Hematopoietic multipotent progenitor cell (in vitro differentiated cells): ENCODE results near the gene KIF6. TPM values are rescaled to one million over a fixed set of nuclear protein-coding genes. Genes with fewer than 3 reads are reported as not detected.

Experiments
- DNase-seq, 3 donors: peaks; one replicate each; pipeline ENCODE4 v3.0.0-alpha.2; 2011 to 2015; ENCODE audit warnings: low read depth in 2 of 3, low spot score in 2 of 3
- total RNA-seq: library from RNA; depleted of rRNA; stranded (reverse); fragments of >200 nt; gene quantifications from one replicate; pipeline ENCODE4 v1.2.3, GENCODE V29; 2012

Gene KIF6
- total RNA-seq, 1 donor: under 0.01 TPM

DNA sequence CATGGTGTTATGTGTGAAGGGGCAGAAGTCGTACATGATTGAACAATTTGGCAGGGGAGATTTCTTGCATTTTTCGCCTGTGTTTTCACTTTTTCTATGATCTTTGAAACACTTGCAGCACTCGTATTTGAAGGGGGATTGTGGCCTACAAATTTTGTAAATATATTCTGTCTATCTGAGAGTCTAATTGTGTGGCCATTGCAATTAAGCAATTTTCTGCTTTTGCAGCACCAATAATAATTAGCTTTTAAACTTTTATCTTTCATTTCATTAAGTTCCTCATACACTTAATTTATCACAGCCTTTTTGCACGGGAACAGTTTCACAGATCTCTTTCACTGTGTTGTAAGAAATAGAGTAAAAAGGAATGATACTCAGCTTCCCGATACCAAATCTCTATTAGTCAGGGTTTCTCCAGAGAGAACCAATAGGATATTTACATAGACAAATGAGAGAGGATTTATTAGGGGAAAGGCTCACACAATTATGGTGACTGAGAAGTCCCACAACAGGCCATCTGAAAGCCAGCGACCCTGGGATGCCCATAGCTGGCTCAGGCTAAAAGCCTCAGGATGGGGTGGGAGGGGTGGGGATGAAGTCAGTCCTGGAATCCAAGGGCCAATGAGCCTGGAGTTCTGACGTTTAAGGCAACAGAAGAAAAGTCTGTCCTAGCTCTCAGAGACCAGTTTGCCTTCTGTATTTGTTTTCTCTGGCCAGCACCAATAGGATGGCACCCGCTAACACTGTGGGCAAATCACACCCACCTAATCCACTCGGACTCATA, 58.3 kb downstream of the KIF6 start:
- no peak for DNase-seq

DNA sequence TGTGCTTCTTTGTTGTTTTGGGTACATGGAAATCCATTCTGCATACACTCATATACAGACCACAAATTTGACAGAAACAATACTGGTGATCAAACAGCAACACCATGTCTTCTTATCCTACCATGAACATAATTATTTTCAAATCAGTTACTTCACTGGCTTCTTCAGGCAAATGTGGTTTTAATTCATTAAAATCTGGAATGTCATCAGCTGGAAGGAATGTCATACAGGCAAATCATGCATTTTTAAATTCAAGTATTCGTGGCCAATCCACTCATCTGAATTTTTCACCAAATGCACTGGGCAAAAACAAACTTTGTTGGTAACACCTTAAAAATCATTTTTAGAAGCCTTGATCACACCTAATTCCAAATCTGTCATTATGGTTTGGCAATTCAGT, 59.3 kb downstream of the KIF6 start:
- no peak for DNase-seq

DNA sequence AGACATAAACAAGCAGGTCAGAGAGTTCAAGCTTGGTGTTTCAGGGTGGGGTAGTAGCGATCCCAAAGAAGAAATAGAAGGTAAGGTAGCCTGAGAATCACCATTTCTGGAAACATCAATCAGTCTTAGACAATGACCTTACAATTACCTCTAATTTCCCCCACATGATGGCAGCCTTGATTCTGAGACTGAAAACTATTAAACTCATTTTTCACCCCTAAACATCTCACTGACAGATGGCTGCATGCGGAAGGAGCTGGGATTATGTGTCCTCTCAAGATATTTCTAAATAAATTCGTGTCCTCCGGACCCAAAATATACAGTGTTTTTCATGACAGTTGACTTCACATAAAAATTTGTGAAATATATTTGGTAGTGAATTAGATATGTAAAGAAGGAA, 61.0 kb downstream of the KIF6 start:
- DNase-seq: no peak

DNA sequence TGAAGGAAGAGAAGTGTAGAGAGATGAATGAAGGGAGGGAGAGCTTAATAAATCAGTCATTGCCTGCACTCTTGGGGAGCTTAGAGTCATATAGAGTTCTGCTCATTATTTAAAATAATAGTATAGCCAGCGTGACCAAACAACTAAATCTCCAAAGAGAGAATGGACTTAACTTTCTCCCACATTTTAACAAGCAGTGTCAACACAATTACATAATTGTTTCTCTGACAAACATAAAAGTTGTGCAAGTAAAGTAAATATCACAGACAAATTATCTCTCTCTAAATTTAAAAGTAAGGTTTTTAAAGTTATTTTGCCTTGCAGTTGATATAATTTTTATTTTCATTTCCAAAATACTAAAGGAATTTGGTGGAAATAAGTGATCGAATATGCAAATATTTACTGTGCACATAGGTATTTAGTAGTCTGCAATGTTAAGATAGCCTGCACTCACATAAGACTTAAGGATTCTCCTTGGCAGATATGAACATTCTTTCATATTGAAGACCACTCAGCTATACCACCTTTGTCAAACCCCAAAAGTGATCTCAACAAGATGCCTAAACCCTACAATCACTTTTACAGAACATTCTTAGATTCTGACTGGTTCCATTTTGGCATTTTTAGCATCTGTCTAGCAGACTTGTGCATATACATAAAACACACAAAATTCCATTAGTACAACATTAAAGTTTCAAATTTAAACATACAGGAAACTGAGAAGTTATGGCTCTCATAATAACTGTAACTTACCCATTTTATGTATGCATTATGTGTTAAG, 67.7 kb downstream of the KIF6 start:
- no peak for DNase-seq

DNA sequence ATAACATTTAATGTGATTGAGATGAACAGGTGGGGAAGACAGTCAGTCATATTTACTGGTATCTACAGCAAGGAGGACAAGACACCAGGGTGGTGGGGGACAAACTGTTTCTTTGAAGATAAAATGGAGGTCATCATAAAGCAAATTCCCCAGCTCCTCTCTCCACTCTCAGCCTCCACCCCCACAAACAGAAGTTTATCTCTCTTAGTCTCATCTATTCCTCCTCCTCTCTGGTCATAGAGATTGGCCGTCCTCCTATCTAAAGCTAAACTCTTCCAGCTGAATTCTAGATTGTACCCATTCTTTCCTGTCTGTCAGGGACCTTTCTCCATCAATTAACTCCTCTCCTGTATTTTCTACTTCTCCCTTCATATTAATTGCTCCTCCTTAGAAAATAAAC, 71.1 kb downstream of the KIF6 start:
- no peak for DNase-seq

DNA sequence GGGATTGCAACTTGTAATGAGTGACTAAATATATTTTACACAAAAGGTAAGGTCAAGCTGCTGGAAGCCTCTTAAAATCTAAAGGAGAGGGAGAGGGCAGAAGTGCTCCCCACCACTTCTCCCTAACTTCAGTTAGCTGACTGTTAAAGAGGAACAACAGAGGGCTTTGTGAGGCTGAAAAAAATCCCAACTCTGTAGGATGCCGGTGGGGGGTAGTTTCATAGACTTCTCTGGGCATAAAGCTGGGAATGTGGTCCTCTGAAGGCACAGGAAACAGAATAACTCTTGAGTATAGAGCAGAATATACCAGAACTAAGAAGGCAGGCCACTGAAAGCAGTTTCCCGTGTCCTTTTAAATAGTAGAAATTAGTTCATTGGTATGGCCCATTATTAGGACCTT, 71.6 kb downstream of the KIF6 start:
- no peak for DNase-seq

DNA sequence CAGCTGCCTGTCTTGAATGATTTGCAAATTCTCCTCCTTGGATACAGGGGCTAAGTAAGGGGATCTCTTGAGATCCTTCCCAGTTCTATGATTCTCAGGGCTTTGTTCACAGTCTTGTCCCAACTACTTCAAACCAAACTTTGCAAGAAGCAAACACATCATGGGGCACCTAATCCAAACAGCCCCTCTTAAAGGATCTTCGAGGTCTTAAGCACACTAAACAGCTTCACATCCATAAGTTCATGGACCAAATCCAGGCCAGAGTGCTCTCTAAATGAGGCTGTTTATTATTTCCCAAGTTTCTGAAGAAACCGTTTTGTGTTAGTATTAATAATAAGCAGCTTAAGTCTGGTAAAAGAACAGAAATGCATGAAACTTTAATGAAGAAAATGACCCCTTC, 75.2 kb downstream of the KIF6 start:
- no peak for DNase-seq

DNA sequence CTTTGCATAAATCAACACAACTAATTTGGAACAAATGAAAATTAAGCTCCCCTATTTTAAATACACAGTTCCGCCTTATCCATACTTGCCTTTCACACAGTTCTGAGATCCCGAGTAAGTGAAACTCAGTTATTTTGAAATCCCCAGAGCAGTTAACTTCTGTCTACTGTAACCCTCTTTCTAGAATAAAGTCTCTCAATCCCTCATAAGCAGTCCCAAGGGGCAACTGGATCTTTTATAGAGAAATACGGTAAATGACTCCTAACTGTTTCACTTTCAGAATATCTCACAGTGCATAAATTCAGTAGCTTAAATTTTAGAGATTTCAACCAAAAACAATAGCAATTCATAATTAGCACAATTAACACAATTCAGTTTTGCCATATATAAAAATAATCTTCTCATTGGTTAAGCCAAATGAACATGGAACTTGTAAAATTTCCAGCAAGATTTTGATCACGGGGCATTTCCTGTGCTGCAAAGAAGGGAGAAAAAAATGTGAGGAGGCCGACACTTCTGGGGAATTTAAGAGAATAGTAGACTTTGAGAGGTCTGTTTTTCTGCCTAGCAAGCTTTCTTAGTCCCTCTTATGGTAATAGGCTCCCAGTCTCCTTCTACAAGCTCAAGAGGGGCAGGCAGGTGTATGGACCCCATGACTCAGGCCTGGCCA, 78.3 kb downstream of the KIF6 start:
- no peak for DNase-seq

DNA sequence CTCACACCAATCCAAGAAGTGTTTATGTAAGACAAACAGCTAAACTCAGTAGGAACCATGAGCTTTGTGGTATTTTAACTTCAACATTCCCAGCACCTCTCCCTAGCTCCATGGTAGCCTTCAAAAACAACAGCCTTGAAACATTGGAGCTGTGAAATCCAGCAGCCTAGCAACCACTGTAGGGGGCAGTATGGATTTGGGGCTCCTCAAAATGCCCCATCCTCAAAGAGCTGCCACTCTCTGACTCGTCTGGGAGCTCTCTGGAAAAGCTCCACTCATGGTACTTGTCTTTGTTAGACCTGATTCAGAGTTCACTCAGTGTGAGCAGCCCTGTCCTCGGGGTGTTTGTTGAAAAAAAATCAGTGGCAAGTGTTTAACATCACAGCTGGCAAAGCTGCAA, 82.9 kb downstream of the KIF6 start:
- DNase-seq: no peak

DNA sequence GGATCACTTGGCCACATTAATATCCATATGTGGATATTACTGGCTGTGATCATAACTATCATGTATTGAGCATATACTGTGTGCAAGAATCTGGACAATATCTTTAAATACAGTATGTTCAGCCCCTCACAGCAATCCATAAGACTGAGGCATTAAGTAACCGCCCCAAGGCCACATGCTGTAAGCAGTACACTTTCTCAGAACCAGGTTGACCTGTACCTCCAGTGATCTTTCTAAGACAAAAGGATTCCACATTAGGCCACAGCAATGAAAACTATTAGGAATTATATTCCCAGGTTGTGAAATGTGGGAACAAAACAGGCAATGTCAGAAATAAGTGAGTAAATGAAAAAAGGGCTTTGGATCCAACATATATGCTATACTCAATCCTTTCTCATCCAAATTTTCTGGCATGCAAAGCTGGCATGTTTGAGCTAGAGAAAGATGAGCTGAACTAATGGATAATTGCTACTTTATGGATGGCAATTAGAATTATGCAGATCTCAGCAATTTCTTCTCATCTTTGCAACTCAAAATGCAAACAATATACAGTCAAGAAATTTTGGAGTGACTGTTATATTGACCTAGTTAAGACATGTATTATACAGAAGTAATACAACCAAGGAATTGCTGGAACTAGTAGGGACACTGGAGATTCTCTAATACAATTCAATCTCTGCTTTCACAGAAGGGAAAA, 86.9 kb downstream of the KIF6 start:
- no peak for DNase-seq

DNA sequence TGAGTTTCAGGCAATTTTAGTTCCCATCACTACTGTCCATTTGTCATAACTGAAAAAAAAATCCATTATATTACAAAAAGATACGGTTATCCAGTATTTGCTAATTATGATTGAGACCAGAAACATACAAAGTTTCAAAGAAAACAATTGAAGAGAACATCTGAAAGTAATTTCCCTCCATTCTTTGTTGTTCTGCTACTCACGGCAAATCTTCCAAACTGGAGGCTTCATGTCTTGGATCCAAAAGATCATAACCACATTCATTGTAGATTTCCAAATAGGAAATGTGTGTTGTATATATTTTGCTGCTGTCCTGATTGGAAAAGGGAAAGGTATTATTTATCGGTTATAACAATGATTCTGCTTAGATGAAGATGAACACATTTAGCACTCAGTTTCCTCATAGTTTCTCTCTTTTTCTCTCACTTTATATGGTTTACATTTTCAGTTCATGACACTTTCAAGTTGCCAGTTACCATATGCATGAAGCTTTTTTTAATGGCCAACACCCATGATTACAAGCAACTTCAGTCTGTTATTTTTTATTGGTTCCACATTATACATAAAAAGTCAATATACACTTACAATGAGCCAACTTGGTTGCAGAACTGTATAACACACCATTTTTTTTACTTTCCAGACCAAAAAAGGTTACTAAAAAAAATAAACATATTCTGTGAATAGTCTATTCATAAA, 90.4 kb downstream of the KIF6 start:
- no peak for DNase-seq

DNA sequence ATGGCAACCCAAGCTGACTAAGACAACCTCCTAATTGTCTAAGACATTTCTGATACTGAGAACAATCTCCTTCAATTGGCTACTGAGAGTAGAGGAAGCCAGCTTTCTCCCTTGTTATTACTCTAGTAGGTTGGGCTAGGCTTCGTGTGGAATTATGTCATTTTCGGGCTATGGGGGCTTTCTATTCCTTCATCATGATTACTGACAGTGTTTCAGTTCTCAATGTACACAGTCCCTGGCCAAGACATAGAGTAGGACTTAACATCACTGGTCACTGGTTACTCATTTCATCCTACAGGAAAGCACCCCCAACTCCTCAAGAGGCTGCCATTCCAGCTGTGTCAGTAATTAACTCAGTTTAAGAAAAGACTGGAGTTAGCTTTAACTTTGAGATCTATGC, 100.0 kb downstream of the KIF6 start:
- DNase-seq: no peak

DNA sequence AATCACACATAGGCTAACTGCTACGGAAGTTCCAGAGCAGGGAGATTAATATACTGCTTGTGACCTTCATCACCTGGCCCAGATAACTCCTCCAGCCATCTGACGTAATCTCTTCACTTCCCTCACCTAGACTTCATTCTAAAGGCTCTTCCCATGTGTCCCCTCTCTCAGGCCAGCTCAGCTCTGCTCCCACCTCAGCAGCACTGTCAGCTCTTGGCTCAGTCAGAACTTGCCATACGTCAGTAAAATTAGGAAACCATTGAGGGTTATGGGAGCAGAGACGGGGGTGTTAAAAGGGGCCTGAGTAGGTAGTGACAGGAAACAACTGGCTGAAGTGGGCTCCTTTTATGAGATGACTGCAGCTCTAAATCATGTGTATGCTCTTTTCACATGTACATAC, 101.5 kb downstream of the KIF6 start:
- DNase-seq: no peak

DNA sequence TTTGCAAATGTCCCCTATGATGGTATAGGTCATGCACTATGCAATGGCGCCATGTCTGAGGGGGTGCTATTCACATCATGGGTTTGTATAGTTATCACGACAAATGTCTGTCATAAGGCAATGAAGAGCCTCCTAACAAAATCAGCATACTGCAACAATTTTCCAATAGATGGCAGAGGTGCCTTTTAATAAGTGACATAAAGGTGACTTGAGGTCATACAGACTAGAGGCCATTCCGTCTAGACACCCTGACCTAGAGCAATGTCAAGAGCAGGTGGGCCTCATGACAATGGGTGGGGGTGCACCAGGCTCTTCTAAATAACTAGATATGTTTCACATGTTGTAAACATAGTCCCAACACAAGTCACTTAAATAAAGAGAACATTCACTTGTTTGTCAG, 107.7 kb downstream of the KIF6 start:
- no peak for DNase-seq

DNA sequence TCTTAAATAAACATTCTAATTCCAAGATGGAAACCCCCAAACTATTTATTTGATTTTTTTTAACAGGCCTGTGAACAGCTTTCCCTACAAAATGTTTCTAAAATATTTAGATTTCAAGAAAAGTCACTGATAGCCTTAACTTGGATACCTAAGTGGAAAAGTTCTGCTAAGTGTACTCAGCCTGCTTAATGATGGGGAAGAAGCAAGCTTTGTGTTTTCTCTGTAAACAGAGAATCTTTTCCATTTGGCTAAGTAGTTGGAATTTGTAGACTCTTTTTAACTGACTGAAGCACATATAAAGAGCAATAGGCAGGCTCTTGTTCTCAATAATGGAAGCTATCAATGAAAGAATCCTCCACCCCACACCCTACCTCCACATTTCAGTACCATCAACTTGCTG, 108.2 kb downstream of the KIF6 start:
- no peak for DNase-seq

DNA sequence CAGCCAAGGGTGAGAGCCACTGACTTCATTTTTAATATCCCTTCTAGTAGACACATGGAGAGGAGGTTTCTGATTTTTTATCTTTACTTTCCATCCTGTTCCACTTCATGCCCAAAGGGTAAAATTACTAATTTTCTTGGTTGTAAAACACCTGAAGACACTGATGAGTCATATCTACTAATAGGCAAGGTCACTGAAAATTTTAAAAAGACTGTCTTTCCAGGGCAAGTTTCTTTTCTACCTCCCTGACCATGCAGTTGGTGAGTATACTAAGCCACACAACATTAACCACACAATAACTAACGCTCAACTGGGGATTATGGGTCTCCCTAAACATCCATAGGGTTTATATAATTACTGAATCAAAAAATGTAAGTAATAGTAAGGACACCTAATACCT, 109.6 kb downstream of the KIF6 start:
- DNase-seq: no peak

DNA sequence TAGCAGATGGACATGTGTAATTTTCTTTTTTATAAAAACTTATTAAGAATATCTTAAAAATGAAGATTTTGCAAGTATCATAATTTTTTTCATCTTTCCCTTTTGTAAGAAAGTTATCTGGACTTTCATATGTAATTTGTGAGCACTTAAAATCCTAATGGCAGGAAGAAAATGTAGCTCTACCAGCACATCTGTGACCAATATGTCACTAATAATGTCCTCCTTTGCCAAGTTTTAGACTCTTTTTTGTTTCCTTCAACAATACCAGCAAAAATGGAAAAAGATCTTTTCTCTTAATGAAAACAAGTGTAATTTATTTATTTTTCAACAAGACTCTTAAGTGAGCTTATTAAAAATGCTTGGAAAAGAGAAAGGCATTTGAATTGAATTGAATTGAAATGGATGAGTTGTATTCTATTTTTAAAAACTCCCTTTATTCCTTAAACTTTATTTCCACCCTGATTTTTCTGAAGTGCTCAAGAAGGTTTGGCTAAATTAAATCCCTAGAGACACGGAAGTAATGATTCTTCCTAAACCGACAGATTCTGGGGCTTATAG, 110.7 kb downstream of the KIF6 start:
- DNase-seq: no peak

DNA sequence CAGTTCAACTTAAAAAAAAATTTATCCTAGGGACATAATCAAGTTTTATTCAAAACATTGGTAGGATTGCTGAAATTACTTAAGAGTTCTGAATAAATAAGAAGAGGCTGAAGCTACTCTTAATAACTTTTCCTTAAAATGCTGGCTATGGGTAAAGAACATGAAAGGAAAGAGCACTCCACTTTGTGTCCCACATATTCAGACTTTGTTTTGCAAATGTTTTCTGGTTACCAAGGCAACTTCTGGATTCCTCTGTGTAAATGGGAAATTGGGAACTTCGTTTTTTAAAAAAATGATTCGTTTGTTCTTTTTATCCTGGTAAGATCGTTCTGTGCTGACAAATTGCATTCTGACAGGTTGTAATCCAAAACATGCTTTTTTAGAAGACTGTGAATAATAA, 115.0 kb downstream of the KIF6 start:
- DNase-seq: no peak

DNA sequence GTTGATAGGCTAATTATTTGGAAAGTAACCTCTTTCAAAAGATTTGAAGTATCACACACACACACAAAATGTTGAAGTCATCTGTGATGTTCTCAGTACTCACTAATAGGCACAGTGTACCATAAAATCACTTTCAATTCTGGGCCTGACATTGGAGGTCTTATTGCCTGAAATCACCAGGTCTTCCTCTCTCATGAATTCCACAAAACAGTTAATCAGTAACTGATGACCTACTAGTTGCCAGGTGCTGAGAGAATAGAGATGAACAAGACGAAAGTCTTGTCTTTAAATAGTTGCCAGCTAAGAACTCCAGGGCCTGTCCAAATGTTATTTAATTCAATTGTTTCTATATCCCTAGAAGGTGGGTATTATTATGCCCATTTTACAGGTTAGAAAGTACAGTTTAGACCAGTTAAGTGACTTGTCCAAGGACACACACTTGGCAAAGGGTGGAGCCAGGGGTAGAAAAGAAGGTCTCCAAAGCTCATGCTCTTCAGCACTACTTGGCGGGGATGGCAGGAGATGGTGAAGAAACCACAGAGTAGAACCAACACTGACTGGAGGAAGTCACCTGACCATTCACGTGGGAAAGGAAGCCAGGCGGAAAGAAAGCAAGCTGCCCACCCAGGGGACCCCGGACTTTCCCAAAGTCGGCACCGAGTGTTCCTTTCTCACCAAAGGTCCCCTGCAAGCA, 116.4 kb downstream of the KIF6 start:
- no peak for DNase-seq
